ENCODE measurements around the gene PTPN1. TPM values are rescaled to one million over a fixed set of nuclear protein-coding genes. Genes with fewer than 3 reads are reported as not detected.

Gene PTPN1
- total RNA-seq, 4 donors from 2014 or later: 21.8 to 46.8 (median 44.4) TPM

- no peak for TF ChIP-seq POLR2A (IDR thresholded peaks at IDR 0.05)
- TF ChIP-seq CTCF (IDR thresholded peaks at IDR 0.05 in 4 of 5, conservative IDR thresholded peaks at IDR 0.05 in 1 of 5): no peak
- no peaks in the 10 kb centered on the region for H3K27me3 ChIP-seq
- intact Hi-C loops (cut with DNase I; ENCODE audit: low total_unique reads): no loop called here
- H3K27ac ChIP-seq: no peak overlapping the region
- H3K4me1 ChIP-seq: peaks cover 65 to 75% of the 10 kb centered on the region in 2 donors
- no peaks in the 10 kb centered on the region for H3K9me3 ChIP-seq
- ATAC-seq (no peak), DNase-seq (no peak)
- in situ Hi-C loops (cut with MboI; ENCODE audit: low sequenced_read_pairs in 4 of 4): no loop called here
- H3K4me3 ChIP-seq: no peak overlapping the region
- no peaks in the 10 kb centered on the region for H3K36me3 ChIP-seq
Measured at GRCh38 chr20:50520222-50520880, 10.2 kb downstream of the PTPN1 start.

DNA sequence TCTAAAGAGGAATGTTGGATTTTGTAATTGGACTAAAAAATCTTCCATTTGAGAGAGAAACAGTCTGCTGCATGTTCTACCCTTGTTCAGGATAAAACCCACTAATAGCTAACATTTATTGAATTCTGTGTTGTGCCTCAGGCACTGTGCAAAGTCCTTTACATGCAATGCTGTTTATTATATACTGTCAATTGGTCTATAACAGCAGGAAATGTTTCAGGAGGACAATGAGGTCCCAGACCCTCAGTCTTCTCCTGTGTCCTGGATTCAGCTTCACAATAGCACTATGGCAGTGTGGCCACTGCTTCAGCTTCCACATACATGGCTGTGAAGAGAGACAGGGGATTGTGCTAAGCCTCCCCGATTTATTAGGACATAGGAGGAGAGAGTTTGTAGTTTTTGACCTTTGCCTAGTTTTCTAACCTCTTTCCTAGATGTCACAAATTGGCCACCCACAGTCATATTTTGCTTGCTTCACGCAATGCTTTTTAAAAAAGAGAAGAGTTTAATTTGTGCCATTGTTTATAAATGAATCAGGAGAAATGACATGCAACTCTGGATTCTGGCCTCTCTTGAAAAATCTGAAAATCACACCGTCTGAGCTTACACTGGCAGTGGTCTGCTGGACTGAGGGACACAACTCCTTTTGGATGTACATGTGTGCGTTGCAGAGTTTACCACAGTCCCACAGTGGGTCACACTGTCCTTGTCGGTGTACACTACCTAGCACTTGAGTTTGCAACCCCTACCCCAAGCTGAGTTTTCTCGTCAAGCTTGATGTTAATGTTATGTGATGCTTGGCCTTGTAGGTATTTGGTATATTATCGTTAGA lies 11.3 kb downstream of the PTPN1 start:
- no peaks in the 10 kb centered on the region for H3K9me3 ChIP-seq
- in situ Hi-C loops (cut with MboI; ENCODE audit: low sequenced_read_pairs in 4 of 4) (no loop called here), intact Hi-C loops (cut with DNase I; ENCODE audit: low total_unique reads) (no loop called here)
- no peaks in the 10 kb centered on the region for H3K27me3 ChIP-seq
- DNase-seq (no peak), ATAC-seq (no peak)
- H3K4me1 ChIP-seq: peaks cover 62 to 73% of the 10 kb centered on the region in 2 donors
- H3K4me3 ChIP-seq: no peak overlapping the region
- no peak for TF ChIP-seq CTCF (IDR thresholded peaks at IDR 0.05 in 4 of 5, conservative IDR thresholded peaks at IDR 0.05 in 1 of 5)
- no peak for TF ChIP-seq POLR2A (IDR thresholded peaks at IDR 0.05)
- H3K27ac ChIP-seq: no peak overlapping the region
- no peaks in the 10 kb centered on the region for H3K36me3 ChIP-seq

DNA sequence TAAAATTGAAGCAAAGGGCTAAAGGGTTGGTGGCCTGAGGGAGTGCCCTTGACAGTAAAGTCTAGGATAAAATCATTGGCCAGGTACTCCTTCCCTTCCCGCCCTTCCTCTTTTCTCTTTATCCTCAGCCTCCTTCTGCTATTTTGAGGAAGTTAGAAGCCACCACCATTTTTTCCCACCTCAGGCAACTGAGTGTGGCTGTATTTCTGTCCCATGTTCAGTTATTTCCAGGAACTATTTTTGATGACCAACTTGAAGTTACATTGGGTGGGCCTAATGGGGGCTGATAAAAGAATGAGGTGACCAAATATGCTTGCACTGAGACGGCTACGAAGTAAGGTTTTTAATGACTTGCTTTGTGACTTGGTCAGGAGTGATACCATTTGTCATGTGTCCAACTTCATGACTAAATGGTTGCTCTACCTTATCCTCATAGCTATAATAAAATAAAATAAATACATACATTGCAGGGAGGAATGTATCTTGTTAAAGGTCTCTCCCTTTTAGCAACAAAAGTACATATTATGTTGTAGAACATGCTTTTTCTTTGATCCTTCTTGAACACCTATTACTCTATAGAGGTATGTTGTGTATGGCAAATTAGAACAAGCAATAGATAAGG lies 12.0 kb downstream of the PTPN1 start:
- intact Hi-C loops (cut with DNase I; ENCODE audit: low total_unique reads): no loop called here
- H3K36me3 ChIP-seq: no peaks in the 10 kb centered on the region
- DNase-seq (no peak), ATAC-seq (no peak)
- in situ Hi-C loops (cut with MboI; ENCODE audit: low sequenced_read_pairs in 4 of 4): no loop called here
- no peaks in the 10 kb centered on the region for H3K9me3 ChIP-seq
- no peaks in the 10 kb centered on the region for H3K27me3 ChIP-seq
- H3K4me3 ChIP-seq: no peak overlapping the region
- TF ChIP-seq CTCF (IDR thresholded peaks at IDR 0.05 in 4 of 5, conservative IDR thresholded peaks at IDR 0.05 in 1 of 5) (no peak), POLR2A (IDR thresholded peaks at IDR 0.05) (no peak)
- H3K27ac ChIP-seq: no peak overlapping the region
- peaks cover 69 to 76% of the 10 kb centered on the region in 2 donors for H3K4me1 ChIP-seq

DNA sequence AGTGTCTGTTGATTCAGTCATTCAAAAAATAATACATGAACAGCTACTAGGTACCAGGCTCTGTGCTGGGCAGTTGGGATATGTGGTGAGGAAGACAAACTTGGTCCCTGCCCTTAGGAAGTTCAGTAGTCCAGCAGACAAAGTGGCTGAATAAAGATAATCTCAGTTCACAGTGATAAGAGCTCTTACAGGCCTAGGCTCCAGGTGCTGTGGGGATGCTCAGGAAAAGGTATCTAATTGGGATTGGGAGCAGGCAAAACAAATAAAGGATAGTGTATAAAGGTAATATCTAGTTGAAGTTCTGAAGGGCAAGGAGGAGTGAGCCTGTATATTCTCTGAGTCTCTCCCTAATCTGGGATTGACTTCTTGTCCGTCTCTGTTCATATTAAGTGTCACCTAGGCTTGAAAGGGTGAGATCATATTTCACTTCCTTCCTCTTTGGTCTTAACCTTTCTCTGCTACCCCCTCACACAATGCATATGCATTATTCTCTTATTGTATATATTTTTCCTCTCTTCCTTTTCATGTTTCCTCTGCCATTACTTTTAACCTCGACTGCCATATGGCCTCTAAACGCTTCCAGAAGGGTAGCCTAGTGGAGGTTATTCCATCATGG lies 13.5 kb downstream of the PTPN1 start:
- DNase-seq: no peak
- no peak for TF ChIP-seq CTCF (IDR thresholded peaks at IDR 0.05 in 4 of 5, conservative IDR thresholded peaks at IDR 0.05 in 1 of 5)
- no peak for TF ChIP-seq POLR2A (IDR thresholded peaks at IDR 0.05)
- intact Hi-C loops (cut with DNase I; ENCODE audit: low total_unique reads) (no loop called here), in situ Hi-C loops (cut with MboI; ENCODE audit: low sequenced_read_pairs in 4 of 4) (no loop called here)
- Histone ChIP-seq H3K36me3 (no peaks in the 10 kb centered on the region), H3K4me1 (peaks cover 68 to 79% of the 10 kb centered on the region in 2 donors), H3K9me3 (no peaks in the 10 kb centered on the region), H3K27me3 (no peaks in the 10 kb centered on the region), H3K4me3 (no peak overlapping the region), H3K27ac (no peak overlapping the region)
- peak in 1 of 2 donors; percentile 16 for ATAC-seq

All from gastrocnemius medialis (tissue), 4 donors.